Measurements from ENCODE around the gene FBH1.

Gene FBH1

DNA sequence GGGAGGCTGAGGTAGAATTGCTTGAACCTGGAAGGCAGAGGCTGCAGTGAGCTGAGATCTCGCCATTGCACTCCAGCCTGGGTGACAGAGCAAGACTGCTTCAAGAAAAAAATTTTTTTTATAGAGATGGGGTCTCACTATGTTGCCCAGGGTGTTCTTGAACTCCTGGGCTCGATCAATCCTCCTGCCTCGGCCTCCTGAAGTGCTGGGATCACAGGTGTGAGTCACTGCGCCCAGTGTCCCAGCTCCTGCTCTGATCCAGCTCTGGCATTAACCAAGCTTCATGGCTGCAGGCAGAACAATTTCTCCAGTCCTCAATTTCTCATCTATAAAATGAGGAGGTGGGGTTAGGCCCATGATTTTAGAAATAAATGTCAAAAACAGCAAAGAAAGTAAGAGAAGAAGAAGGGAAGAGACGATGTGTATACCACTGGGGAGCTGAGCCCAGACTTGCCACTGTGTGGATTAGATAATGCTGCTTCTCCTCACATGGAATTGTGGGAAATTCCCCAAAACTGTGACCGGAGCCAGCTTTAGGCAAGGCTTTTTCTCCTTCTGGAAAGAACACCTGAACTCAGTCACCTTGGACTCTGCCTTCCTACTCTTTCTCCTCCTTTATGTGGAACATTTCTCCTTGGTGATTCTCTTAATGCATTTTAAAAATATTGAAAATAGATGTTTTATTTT lies 61.8 kb downstream of the FBH1 start:
- no peak for DNase-seq (ENCODE audit: low read depth)
- H3K4me3 ChIP-seq (replicated peaks; ENCODE audit: low read depth, low read length): no peak overlapping the region
- no peak for TF ChIP-seq CTCF (IDR thresholded peaks at IDR 0.05; ENCODE audit: low read length, missing control alignments)

- DNase-seq (ENCODE audit: low read depth): no peak
- TF ChIP-seq CTCF (IDR thresholded peaks at IDR 0.05; ENCODE audit: low read length, missing control alignments): no peak
- H3K4me3 ChIP-seq (replicated peaks; ENCODE audit: low read depth, low read length): no peak overlapping the region
These were observed 62.8 kb downstream of the FBH1 start for GRCh38 chr10:5952731-5953385.

DNA sequence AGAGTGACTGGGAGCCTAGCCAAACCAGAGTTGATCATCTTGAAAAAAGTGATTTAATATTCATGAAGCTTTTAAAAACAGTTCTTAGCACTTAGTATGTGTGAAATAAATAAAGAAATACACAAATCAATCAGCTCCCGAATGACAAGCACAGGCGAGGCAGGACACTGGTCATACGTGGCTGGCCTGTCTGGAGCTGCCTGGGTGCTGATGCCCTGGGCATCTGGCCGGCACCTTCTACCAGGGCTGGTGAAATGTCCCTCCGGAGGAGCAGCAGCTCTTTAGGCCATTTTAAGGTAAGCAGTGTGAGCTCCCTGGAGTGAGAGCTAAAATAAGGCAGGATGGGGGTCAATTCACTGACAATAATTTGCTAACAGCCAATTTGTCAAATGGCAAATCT lies 63.6 kb downstream of the FBH1 start:
- no peak for DNase-seq (ENCODE audit: low read depth)
- no peak for TF ChIP-seq CTCF (IDR thresholded peaks at IDR 0.05; ENCODE audit: low read length, missing control alignments)
- H3K4me3 ChIP-seq (replicated peaks; ENCODE audit: low read depth, low read length): no peak overlapping the region

DNA sequence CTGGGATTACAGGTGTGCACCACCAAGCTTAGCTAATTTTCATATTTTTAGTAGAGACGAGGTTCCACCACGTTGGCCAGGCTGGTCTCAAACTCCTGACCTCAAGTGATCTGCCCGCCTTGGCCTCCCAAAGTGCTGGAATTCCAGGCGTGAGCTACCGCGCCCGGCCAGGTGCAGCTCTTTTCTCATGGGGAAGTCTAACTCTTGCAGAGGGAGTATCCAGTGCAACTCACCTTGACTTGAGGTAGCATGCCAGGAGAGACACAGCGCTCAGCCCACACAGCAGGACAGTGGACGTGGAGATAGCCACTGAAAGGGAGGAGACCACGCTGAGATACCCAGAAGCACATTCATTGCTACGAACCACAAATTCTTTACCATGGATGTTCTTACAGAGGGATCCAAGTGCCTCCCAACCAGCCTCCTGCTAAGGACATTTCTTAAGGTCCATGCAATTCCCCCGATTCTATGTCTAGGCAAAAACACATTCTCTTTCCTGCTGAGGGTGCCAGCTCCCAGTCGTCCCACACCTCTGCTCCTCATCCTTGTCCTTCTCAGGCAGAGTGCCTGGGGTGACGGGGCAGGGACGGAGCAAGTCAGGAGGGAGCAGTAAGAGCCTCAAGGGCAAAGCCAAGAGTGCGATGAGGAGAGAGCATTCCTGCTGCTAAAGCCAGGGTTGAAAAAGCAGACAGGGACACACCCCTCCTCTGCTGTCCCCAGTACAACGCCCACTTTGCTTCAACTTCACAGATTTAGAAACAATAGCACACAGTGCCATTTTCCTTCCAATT lies 66.3 kb downstream of the FBH1 start:
- no peak overlapping the region for H3K4me3 ChIP-seq (replicated peaks; ENCODE audit: low read depth, low read length)
- DNase-seq (ENCODE audit: low read depth): no peak
- no peak for TF ChIP-seq CTCF (IDR thresholded peaks at IDR 0.05; ENCODE audit: low read length, missing control alignments)

DNA sequence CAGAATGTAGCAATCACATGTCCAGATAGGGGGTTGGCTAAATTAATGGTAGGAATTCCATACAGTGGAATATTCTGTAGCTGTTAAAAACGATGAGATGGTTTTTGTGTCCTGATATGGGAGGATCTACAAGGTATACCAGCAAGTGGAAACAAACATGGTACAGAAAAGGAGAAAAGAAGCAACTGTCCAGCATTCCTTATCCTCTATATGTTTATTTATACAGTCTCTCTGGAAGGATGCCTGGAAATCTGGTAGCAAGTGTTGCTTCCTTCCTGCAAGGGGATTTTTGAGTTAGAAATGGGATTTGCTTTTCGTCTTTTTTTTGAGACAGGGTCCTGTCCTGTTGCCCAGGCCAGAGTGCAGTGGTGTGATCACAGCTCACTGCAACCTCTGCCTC lies 68.0 kb downstream of the FBH1 start:
- H3K4me3 ChIP-seq (replicated peaks; ENCODE audit: low read depth, low read length): no peak overlapping the region
- no peak for DNase-seq (ENCODE audit: low read depth)
- TF ChIP-seq CTCF (IDR thresholded peaks at IDR 0.05; ENCODE audit: low read length, missing control alignments): no peak

DNA sequence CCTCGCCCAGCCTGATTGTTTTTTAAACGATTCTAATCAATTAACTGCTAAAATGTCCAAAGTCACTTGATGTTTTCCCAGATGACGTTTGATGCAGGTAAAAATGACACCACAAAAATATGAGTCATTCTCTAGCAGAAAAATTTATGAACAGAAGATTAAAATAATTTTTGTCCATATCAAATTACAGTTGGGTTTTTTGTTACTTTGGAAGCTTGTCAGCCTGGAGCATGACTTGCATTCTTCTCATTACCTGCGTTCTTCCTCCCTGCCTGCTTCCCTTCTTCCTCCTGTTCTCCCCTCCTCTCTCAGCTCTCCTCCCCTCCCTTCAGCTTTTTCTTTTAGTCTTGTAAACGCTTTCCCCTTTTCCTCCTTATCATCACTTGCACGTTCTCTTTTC lies 68.6 kb downstream of the FBH1 start:
- no peak for DNase-seq (ENCODE audit: low read depth)
- no peak for TF ChIP-seq CTCF (IDR thresholded peaks at IDR 0.05; ENCODE audit: low read length, missing control alignments)
- H3K4me3 ChIP-seq (replicated peaks; ENCODE audit: low read depth, low read length): no peak overlapping the region

Measured in fibroblast of pulmonary artery (primary cell).